ENCODE measurements around the gene CALY.
"Not testable (repeated sequence)": the region's sequence is repeated elsewhere in the genome, so short reads cannot be mapped to it uniquely, and the experiment has no call there.

Gene CALY

DNA sequence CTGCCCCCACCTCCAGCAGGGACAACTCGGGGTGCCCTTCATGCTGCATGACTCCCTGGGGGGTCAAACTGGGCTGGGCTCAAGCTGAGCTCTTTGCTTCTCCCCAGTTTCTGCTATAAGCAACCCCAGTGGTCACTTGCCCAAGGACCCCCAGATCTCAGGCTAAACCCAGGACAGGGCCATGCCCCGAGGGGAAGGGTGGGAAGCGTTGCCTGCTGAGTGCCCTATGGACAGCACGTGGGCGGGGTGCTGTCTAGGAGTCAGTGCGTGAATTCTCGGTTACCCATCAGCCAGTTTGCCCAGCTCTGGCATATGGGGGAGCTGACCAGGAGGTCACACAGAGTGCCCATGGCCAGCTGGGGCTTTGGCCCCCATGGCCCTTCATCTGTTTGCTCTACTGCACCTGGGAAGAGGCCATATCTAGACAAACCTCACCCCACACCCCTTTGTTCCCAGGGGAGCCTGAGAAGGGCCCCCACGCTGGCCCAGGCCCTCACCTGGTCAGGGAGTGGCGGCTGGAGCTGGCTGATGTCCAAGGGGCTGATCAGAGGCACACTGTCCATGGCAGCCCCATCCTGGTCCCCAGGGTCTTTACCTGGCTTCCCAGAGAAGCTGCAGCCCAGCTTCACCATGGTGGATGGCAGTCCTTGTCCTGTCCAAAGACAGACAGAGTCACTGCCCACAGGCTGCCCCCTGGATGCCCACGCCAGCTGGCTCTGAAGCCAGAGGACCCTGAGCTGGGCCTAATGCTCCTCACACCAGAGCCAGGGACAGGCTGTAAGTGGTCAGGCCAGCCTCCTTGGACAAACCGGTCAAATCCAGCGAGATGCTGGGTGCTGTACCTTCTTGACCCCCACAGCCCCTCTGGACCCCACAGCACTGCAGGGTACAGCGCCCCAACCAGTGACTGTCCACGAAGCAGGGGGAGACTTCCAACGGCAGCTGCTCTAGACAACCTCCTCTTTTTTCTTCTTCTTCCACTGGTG lies 8.0 kb downstream of the CALY start:
- no peak for DNase-seq

DNA sequence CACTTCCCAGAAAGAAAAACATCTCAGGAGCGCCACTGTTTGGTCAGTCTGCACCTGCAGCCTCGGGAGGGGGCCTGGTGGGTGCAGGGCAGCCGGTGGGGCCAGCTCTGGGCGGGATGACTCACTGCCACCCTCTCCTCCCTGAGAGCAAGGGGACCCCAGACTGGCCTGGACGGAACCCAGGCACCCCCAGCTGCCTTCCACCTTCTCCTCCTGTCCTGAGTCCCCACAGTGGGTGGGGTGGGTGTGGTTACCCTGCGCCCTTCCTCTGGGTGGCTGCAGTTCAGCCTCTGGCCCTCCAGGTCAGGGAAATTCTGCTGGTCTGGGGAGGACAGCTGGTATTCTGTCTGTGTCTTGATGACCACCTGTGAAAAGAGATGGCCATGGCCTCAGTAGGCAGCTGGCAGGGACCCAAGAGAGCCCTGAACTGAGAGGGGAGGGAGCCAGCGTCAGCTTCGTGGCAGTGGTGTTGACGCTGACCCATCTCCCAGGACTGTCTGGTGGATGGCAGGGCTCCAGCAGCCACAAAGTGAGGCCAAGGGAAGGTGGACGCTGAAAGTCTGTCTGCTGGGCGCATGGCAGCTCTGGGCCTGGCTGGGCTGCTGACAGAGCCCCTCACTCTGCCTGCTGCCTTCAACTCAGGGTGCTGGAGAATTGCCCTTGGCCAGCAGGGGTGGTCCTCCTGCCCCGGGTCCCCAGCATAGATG lies 8.9 kb downstream of the CALY start:
- DNase-seq: no peak

DNA sequence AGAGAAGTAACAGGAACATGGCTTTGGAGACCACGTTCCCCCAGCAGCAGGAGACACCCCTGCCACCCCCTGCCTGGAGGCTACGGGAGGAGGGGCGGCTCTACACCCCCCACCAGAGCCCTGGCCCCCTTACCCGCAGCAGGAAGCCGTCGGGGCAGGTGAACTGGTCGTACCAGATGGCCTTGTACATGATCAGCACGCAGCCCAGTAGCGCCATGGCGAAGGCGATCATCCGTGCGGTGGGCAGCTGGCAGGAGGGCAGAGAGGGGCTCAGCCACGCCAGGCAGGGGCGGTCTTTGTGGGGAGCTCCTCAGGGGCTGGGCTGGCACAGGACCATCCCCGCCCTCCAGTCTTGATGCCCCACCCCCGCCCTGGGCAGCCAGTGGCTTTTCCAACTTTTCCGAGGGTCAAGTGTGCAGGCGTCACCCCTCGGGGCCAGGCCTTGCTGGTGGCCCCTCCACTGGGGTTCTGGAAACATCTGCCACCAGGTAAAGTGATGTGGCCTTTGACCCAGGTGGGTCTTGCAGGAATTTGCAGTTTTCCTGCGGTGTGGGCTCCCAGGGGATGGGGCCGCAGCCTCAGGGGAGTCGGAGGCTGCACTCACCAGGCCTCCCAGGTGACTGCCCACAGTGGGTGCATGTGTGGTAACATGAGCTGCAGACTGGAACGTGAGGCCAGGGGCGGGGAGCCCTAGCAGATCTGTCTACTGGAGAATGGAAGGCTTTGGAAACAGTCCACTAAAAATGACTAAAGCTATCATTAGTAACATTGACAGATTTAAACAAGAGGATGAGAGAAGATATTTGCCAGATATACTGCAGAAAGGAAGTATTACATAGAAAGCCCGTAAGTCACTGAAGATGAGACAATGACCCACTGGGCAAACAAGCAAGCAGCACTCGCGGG lies 9.7 kb downstream of the CALY start:
- no peak for DNase-seq

DNA sequence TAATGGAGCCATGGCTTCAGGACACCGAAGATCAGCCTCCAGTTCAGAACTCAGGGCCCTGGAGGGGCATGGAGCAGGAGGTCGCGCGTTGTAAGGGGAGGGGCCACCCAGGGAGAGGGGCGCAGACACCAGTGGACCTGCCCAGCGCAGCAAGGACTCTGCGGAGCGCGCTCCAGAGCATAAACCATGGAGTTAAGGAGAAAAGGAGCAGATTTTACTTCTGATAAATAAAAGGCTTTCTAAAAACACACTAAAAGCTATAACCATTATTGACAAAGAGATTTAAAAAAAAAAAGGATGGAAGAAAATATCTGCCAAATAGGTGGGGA lies 10.5 kb downstream of the CALY start:
- DNase-seq: no peak

DNA sequence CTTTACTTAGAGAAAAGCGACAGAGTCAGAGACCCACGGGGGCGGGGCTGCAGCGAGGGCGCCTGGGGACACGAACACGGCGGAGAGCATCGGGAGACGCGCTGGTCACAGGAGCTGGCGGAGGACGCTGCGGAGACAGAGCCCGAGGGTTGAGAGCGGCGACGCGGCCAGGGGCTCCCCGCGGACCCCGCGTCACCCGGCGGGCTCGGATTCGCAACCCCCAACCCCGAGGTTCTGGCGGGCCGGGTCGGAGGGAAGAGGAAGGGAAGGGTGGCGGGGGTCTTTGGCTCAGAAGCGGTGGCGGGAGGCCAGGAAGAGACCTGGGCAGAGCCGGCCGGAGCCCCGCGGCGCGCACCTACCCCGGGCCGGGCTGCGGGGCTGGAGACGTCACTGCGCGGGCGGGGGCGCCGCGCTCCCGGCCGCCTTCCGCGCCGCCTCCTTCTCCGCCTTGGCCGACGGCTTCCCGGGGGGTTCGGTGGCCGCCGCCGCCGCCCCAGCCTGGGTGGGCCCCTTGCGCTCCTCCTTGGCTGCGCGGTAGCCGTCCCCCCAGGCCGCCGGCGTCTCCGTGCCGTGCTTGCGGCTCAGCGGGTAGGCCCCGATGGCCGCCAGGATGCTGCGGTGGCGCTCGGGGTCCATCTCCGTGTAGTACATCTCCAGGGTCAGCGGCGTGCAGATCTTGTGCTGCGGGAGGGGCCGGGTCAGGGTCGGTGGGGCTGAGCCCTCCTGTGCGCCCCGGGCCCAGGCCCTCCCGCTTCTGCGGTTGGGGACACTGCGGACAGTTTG lies 11.1 kb downstream of the CALY start:
- DNase-seq: no peak

DNA sequence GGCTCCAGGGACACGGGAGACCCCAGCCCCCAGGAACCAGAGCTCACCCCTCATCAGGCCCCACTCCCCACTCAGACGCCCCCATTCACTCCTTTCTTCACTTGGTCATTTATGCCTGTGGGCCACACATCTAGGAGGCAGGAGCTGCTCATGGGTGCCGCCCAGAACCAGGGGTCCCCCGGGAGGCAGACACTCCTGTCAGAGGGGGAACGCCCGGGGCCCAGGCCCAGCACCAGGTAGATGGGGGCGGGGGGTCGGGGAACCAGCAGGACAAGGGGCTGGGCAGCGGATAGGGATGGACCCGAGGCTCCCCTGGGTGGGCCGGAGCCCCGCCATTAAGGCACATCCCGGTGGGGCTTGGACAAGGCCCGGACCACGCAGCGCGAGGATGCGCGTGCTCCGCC lies 11.8 kb downstream of the CALY start:
- no peak for DNase-seq

DNA sequence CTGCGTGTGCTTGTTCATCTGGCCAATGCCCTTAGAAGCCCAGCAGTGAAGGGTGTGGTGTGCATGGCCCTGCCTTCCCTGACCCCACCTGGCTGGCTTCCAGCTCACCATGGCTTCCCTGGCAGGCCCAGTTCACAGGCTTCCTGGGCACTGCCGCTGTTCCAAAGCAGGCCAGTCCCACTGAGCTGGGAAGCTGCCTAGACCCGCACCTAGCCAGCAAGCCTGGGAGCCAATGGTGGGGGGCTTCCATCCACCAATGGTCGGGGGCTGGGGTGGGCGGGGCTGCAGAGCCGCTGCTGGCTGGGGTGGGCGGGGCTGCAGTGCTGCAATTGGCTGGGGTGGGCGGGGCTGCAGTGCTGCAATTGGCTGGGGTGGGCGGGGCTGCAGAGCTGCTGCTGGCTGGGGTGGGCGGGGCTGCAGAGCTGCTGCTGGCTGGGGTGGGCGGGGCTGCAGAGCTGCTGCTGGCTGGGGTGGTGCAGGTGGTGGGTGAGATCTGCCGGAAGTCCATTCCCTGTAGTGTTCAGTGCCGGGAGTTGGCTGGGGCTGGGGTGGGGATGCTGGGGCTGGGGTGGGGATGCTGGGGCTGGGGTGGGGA lies 12.4 kb downstream of the CALY start:
- peak; percentile 59 for DNase-seq

DNA sequence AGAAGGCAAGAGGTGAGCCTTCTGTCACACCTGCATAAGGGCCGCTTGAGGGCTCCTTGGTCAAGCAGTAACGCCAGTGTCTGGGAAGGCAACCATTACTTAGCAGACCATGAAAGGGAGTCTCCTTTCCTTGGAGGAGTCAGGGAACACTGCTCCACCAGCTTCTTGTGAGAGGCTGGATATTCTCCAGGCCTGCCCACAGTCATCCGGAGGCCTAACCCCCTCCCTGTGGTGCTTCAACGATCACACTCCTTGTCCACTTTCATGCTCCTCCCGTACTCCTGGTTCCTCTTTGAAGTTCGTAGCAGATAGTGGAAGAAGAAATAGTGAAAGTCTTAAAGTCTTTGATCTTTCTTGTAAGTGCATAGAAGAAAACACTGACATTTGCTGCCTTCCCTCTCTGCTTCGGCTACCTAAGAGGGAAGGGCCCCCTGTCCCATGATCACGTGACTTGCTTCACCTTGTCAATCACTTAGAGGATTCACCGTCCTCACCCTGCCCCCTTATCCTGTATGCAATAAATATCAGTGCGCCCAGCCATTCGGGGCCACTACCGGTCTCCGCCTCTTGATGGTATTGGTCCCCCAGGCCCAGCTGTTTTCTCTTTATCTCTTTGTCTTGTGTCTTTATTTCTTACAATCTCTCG lies 14.5 kb downstream of the CALY start:
- DNase-seq: not testable (repeated sequence)

DNA sequence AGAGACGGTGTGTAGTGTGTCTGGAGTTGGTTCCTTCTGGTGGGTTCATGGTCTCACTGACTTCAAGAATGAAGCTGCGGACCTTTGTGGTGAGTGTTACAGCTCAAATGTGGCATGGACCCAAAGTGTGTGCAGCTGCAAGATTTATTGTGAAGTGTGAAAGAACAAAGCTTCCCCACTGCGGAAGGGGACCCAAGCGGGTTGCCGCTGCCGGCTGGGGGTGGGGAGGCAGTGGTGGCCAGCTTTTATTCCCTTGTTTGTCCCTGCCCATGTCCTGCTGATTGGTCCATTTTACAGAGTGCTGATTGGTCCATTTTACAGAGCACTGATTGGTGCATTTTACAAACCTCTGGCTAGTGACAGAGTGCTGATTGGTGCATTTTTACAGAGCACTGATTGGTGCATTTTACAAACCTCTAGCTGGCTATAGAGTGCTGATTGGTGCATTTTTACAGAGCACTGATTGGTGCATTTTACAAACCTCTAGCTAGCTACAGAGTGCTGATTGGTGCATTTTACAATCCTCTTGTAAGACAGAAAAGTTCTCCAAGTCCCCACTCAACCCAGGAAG lies 15.8 kb downstream of the CALY start:
- not testable (repeated sequence) for DNase-seq

DNA sequence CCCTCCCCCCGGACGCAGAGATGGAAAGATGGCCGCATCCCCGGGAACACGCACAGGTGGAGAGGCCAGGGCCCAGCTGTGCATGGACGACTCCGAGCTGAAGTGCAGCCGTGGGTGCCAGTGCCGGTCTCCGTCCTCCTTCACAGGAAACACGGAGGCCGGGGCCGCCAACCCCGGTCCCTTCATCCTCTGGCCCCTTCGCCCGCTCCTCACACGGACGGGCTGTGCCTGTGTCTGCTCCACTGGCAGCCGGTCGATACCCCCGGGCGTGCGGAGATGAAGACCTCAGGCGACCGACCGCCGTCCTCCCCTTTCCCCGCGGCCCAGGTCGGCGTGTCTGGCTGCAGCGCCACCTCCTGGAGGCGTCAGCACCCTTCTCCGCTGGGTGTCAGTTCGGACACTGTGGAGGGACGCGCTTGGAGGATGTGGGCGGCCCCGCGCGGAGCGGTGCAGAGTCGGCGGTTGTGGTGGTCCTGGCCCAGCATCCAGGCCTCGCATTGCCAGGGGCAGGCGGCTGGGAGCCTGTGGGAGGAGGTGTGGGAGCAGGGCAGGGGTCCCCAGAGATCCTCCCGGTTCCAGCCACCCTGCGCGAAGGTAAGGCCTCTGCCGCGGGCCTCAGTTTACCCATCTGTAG lies 18.1 kb downstream of the CALY start:
- peak; percentile 69 for DNase-seq

DNA sequence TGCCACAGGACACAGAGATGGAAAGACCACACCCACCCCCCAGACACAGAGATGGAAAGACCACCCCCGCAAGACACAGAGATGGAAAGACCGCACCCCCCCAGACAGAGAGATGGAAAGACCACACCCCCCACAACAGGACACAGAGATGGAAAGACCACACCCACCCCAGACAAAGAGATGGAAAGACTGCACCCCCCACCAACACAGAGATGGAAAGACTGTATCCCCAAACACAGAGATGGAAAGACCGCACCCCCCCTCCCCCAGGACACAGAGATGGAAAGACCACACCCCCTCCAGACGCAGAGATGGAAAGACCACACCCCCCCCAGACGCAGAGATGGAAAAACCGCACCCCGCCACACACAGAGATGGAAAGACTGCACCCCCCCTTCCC lies 20.0 kb downstream of the CALY start:
- no peak for DNase-seq

DNA sequence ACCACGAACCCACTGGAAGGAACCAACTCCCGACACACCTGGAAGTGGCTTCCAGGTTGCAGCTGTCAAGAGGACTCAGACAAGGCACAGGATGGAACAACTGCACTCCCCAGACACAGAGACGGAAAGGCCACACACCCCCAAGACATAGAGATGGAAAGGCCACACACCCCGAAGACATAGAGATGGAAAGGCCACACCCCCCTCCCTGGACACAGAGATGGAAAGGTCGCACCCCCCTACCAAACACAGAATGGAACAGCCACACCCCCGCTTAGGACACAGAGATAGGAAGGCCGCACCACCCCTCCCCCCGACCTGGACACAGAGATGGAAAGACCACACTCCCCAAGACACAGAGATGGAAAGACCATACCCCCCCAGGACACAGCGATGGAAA lies 20.4 kb downstream of the CALY start:
- no peak for DNase-seq

DNA sequence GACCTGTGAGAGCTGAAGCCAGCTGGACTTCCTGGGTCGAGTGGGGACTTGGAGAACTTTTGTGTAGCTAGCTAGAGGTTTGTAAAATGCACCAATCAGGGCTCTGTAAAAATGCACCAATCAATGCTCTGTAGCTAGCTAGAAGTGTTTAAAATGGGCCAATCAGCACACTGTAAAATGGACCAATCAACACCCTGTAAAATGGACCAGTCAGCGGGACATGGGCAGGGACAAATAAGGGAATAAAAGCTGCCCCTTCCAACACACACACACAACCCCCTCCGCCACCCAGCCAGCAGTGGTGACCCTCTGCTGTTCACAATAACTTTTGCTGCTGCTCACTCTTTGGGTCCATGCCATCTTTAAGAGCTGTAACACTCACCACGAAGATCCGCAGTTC lies 20.8 kb downstream of the CALY start:
- DNase-seq: no peak

DNA sequence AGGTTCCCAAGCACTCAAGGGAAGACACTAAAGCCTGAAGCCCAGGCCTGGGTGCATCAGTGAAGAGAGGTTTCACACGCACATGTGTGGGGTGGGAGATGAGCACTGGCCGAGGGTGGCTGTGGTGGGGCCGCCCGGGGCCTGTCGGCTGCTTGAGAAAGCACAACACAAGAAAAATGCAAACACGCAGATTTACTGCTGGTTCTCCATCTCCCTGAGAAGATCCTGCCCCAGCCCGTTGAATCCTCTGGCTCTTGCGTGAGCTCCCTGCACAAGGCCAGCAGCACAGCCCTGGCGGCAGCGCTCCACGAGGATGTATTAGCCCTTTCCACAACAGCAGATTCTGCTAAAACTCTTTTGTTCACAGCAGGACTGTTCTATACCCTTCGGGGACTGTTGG lies 21.8 kb downstream of the CALY start:
- DNase-seq: no peak

DNA sequence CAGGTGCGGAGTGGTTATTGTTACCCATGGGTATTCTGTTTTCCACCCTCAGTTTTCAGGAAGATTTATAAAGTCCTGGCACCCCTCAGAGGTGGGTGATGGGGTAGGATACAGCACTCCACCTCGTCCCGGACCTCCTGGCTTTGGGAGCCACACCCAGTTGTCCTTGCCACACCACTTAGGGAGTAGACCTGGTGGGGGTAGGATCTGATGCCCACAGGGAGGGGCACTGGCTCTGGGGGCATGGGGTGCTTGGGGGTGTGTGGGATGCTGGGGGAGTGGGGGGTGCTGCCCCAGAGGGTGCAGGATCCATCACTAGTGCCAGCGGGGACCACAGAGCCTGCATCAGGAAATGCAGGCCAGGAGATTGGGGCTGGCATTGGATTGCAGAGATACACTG lies 23.5 kb downstream of the CALY start:
- DNase-seq: no peak

DNA sequence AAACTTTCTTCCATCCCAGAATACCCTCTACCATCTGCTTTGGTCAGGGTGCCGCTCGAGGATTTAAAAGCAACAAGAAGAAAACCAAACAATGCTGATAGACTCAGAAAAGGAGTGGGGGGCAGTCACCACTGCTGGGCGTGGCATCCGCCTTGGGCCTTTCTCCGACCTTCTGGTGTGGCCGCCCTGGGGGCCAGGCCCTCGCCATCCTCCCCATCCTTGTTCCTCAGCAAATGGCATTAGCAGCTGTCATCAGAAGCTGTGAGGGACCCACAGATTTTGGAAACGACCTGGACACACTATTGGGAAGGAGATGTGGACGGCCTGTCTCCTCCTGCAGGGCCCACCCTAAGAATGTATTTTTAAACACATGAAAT lies 23.9 kb downstream of the CALY start:
- no peak for DNase-seq

DNA sequence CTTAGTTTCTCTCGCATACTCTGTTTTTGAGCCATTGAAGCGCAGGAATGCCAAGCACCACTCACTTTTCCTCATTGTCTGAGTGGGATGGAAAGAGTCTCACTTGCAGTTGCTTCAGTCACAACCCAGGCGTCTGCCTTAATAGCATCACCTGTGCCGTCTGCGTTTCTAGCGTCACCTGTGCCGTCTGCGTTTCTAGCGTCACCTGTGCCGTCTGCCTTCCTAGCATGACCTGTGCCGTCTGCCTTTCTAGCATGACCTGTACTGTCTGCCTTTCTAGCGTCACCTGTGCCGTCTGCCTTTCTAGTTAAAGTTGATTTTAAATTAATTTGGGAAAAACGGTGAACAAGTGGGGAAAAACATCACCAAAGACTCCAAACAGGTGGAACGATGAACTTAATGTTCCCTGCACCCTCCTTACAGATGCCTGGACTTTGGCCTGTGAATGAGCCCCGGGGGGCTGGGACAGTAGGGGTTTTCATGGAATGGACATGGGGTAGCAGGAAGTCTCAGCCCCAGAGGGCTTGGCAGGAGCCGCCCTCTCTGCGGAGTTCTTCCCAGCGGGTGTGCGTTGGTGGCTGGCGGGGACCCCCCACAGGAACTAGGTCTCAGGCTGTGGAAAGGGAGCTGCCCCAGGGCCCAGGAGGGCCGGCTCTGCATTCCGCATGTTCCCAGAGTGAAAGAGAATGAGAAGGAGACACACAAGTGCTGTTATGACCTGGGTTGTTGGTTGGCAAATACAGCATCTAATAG lies 24.5 kb downstream of the CALY start:
- no peak for DNase-seq

DNA sequence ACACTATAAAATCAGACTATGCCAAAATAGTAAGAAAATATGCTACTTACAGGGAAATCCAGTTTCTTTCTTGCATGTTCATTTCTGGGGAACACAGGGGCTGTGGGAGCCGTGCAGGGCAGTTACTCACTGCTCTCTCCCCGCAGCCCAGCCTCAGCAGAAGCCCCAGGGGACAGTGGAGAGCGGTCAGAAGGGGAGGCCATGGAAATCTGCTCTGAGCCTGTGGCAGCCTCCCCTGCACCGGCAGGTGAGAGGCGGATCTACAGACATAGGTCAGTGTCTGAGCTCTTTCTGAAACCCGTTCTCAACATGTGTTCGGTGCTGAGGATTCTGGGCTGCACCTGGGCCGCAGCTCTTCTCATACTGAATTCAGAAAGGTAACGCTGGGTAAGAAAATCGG lies 25.1 kb downstream of the CALY start:
- DNase-seq: no peak

DNA sequence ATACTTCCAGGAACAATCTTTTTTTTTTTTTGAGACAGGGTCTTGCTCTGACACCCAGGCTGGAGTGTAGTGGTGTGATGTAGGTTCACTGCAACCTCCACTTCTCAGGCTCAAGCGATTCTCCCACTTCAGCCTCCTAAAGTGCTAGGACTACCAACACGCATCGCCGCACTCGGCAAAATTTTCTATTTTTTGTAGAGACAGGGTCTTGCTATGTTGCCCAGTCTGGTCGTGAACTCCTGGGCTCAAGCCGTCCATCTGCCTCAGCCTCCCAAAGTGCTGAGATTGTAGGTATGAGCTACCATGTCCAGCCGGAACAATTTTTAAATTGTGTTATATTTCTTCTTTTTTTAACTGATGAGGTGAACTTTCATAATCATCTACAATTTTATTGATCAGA lies 25.9 kb downstream of the CALY start:
- DNase-seq: no peak

DNA sequence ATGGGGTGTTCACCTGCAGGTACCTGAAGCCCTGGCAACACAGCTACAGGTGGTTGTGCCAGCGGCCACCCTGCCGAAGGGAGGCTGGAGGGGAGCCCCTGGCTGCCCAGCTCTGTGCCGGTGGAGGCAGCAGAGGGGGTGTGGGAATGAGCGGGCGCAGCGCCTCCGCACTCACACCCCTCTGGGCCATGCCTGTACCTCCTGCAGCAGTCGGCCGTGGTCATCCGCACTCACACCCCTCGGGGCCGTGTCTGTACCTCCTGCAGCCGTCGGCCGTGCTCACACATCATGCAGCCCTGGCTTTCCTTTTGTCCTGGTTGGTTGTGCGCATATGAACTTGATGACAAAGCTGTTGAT lies 26.3 kb downstream of the CALY start:
- no peak for DNase-seq
